ENCODE measurements around the gene COL9A2.

GRCh38 chr1:40351124-40351523 is 34.0 kb upstream of the COL9A2 start:
- TF ChIP-seq CTCF (conservative IDR thresholded peaks at IDR 0.05; ENCODE audit: low read length) (no peak), EZH2phosphoT487 (IDR thresholded peaks at IDR 0.05; ENCODE audit: borderline replicate concordance, low read depth, low read length) (no peak)
